ENCODE data around the gene RNASET2. TPM values are rescaled to one million over a fixed set of nuclear protein-coding genes. Genes with fewer than 3 reads are reported as not detected.

Gene RNASET2
- total RNA-seq, 1 donor from 2014 or later, result 32.3 TPM

DNA sequence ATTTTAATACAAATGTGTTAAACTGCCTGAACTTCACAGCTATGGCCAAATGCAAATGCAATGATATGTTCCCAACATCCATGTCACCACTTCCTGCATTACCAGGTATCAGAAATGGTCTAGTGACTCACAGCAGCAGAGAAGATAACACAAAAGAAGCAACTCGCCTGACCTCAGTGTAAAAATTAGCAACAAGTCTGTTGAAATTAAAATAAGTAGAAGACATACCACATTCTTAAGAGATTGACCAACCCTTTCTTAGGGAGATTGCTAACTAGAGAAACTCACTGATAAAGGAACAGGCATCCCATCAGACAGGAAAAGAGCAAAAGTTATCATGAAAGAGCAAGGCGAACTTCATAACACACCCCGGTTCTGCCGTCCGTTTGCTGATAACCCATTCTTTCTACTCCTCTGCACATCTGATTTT is 45.1 kb downstream of the RNASET2 start:
- no peak overlapping the region for H3K27ac Mint-ChIP-seq
- H3K4me3 Mint-ChIP-seq, result no peak overlapping the region
- no peaks in the 10 kb centered on the region for H3K9me3 Mint-ChIP-seq
- H3K4me1 Mint-ChIP-seq (ENCODE audit: unreplicated experiment), result peaks cover 9% of the 10 kb centered on the region
- H3K36me3 Mint-ChIP-seq, result peaks cover 6% of the 10 kb centered on the region
- DNase-seq (ENCODE audit: extremely low spot score, unreplicated experiment), result no peak
- TF ChIP-seq, protein P1, sequence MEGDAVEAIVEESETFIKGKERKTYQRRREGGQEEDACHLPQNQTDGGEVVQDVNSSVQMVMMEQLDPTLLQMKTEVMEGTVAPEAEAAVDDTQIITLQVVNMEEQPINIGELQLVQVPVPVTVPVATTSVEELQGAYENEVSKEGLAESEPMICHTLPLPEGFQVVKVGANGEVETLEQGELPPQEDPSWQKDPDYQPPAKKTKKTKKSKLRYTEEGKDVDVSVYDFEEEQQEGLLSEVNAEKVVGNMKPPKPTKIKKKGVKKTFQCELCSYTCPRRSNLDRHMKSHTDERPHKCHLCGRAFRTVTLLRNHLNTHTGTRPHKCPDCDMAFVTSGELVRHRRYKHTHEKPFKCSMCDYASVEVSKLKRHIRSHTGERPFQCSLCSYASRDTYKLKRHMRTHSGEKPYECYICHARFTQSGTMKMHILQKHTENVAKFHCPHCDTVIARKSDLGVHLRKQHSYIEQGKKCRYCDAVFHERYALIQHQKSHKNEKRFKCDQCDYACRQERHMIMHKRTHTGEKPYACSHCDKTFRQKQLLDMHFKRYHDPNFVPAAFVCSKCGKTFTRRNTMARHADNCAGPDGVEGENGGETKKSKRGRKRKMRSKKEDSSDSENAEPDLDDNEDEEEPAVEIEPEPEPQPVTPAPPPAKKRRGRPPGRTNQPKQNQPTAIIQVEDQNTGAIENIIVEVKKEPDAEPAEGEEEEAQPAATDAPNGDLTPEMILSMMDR (conservative IDR thresholded peaks at IDR 0.05), result no peak
- H3K27me3 Mint-ChIP-seq, result no peaks in the 10 kb centered on the region

DNA sequence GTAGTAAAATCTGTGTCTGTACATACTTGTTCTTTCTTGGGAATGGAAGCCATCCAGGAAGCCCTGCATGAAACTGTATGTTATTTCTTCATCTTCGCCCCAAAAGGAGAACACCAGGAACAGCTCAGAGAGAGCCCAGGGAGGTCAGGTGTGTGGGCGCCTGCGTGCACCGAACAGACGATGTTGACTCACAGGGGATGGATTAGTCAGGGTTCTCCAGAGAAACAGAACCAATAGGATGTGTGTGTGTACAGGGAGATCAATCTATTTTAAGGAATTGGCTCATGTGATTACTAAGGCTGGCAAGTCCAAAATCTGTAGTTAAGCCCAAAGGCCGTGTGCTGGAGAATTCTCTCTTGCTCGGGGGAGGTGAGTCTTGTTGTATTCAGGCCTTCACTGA is 45.7 kb downstream of the RNASET2 start:
- H3K4me3 Mint-ChIP-seq, result no peak overlapping the region
- H3K27ac Mint-ChIP-seq, result no peak overlapping the region
- H3K27me3 Mint-ChIP-seq, result no peaks in the 10 kb centered on the region
- H3K36me3 Mint-ChIP-seq, result peaks cover 6% of the 10 kb centered on the region
- H3K4me1 Mint-ChIP-seq (ENCODE audit: unreplicated experiment), result peaks cover 9% of the 10 kb centered on the region
- TF ChIP-seq, protein P1 (conservative IDR thresholded peaks at IDR 0.05), result no peak
- H3K9me3 Mint-ChIP-seq, result no peaks in the 10 kb centered on the region
- no peak for DNase-seq (ENCODE audit: extremely low spot score, unreplicated experiment)

DNA sequence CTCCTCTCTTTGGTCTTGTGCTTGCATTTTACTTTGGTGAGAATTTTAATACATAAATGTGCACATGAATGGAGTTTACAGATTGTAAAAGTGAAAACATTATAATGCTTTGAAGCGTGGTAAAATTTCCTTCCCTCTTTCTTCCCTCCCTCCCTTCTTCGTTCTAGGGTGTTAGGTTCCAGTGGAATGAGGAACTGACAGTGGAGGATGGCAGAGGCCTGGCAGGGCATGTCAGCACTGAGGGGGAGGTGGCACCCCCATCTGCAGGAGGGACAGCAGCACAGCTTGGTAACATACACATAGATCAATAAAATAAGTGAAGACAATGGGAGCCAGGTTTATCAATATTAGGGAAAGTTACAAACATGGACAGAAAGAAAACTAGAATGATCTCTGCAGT is 47.5 kb downstream of the RNASET2 start:
- peaks cover 6% of the 10 kb centered on the region for H3K27me3 Mint-ChIP-seq
- no peak overlapping the region for H3K27ac Mint-ChIP-seq
- H3K9me3 Mint-ChIP-seq, result no peaks in the 10 kb centered on the region
- H3K4me3 Mint-ChIP-seq, result no peak overlapping the region
- TF ChIP-seq, protein P1 (conservative IDR thresholded peaks at IDR 0.05), result no peak
- DNase-seq (ENCODE audit: extremely low spot score, unreplicated experiment), result no peak
- H3K36me3 Mint-ChIP-seq, result peaks cover 6% of the 10 kb centered on the region
- peaks cover 17% of the 10 kb centered on the region for H3K4me1 Mint-ChIP-seq (ENCODE audit: unreplicated experiment)

DNA sequence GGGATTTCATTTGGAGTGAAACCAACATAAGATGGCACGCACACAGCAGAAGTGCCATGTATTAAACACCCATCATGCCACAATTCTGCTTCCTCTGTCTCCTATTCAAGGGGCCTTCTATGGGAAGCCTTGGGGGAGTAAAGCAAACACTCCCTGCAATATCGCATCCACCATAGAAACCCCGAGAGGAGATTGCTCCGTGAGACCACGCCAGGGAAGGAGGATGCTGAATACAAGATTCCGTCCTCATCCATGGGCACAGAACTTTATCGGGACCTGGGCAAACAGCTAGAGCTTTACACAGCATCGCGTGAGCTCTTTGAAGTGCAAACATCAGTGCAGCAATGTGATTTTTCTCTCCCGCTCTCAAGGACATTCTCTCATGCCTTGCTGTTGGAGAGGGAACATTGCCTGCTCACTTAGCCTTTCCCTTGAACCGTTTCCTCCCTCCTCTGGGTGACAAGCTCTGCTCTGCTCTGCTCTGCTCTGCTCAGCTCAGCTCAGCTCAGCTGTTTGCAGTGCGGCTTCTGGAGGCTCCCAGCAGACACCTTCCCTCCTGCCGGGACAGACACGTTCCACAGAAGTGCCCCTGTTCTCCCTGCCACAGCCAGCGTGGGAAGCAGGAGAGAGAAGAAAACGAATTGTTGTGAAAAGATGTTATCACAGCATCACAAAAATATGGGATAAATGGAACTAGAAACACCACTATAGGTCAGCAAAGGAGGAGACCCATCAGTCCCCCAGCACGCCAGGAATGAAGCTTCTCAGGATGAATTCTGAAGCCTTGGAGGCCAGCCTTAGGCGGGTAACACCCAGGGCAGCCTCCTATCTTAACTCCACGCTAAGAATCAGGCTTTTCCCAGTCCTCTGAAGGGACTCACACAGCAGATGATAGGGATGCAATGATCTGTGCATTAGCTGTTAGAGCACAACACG is 48.2 kb downstream of the RNASET2 start:
- Mint-ChIP-seq H3K27me3 (peaks cover 6% of the 10 kb centered on the region), H3K4me1 (ENCODE audit: unreplicated experiment) (peaks cover 17% of the 10 kb centered on the region), H3K9me3 (no peaks in the 10 kb centered on the region), H3K4me3 (no peak overlapping the region), H3K36me3 (peaks cover 6% of the 10 kb centered on the region), H3K27ac (no peak overlapping the region)
- no peak for DNase-seq (ENCODE audit: extremely low spot score, unreplicated experiment)
- TF ChIP-seq, protein P1 (conservative IDR thresholded peaks at IDR 0.05), result no peak

DNA sequence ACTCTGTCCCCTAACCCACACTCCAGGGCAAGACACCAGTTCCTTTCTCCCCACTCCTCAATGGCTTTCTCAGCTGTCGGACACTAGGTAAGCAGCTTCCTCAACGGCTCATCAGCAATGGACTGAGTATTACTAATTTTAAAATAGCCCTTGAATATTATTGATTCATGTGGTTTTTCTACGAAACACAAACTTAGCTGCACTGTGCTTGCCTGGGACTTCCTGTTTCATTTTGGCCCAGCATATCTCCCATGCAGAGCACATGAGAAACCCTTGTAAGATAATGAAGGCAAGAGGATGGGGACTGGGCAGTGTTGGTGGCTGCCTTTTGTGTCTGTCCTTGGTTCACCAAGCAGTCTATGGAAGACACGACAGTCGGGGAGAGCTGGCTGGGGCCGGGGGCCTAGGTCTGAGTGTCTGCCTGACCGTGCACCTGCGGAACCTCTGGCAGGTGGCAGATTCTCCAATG is 48.9 kb downstream of the RNASET2 start:
- Mint-ChIP-seq H3K27me3 (peaks cover 6% of the 10 kb centered on the region), H3K4me3 (no peak overlapping the region), H3K27ac (no peak overlapping the region), H3K9me3 (no peaks in the 10 kb centered on the region), H3K36me3 (peaks cover 6% of the 10 kb centered on the region), H3K4me1 (ENCODE audit: unreplicated experiment) (peaks cover 17% of the 10 kb centered on the region)
- TF ChIP-seq, protein P1 (conservative IDR thresholded peaks at IDR 0.05), result no peak
- DNase-seq (ENCODE audit: extremely low spot score, unreplicated experiment), result no peak
